Measurements from ENCODE around the gene SMCO3.

DNA sequence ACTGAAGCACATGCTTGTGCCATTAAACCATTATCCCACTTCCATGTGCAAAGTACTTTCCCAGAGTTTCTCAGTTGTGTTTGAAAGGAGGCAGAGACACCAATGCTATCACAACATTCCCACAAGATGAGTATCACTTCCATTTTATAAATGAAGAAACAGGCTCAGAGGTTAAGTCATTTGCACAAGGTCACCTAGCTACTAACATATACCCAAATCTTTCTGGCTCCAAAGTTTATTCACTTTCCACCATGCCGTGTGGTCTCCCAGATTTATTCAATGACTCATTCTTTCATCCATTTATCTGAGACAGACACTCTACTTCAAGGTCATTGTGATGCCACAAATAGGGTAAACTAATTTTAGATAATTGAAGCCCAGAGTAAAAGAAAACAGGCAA, 20.0 kb upstream of the SMCO3 start:
- TF ChIP-seq EZH2 (IDR thresholded peaks at IDR 0.05) (no peak), RAD21 (IDR thresholded peaks at IDR 0.05; ENCODE audit: low read depth) (no peak), CTCF (IDR thresholded peaks at IDR 0.05 in 2 of 3, conservative IDR thresholded peaks at IDR 0.05 in 1 of 3; ENCODE audit: borderline replicate concordance in 1 of 3, insufficient read depth in 1 of 3, low read depth in 2 of 3, low read length in 2 of 3) (no peak), MAX (IDR thresholded peaks at IDR 0.05) (no peak), EZH2phosphoT487 (IDR thresholded peaks at IDR 0.05; ENCODE audit: borderline replicate concordance) (no peak)
